Measurements from ENCODE around the gene NUDT4. TPM values are rescaled to one million over a fixed set of nuclear protein-coding genes. Genes with fewer than 3 reads are reported as not detected.

The NUDT4 gene
- total RNA-seq, 1 experiment from 2014 or later = 45.0 TPM

Other genes with a start within 250 kb of the NUDT4 start
- 130 and 223 TPM in 2 replicates for gene UBE2N, start 64.0 kb downstream of the NUDT4 start, total RNA-seq (2014; rRNA removed; shearing (Covaris generic))
- gene MRPL42, start 89.6 kb downstream of the NUDT4 start, total RNA-seq (2014; rRNA removed; shearing (Covaris generic)) = 151 and 194 TPM in 2 replicates
- gene SOCS2, start 194.8 kb downstream of the NUDT4 start, total RNA-seq (2014; rRNA removed; shearing (Covaris generic)) = 20.2 and 38.9 TPM in 2 replicates

All from Daoy (cell line).